WTC11 (cell line): ENCODE results near the gene ARSB. TPM values are rescaled to one million over a fixed set of nuclear protein-coding genes. Genes with fewer than 3 reads are reported as not detected.

ENCODE experiments used
- ATAC-seq: fragments of 200-7000 bp; cut with Tn5 transposase; 2 replicates; pipeline ENCODE4 v1.10.0; 2021; ENCODE audit warnings: mild to moderate bottlenecking, moderate library complexity
- CTCF ChIA-PET: fragments of 300-600 bp; sonication (Branson Sonifier 250); formaldehyde crosslinking; loops from one replicate; lab custom pipeline; 2021; ENCODE audit warnings: antibody characterized with exemption; lab: Charles Lee
- POLR2A ChIA-PET: fragments of 350-600 bp; sonication (Branson Sonifier 250); formaldehyde crosslinking; loops from one replicate; lab custom pipeline; 2021; ENCODE audit warnings: antibody characterized with exemption; lab: Charles Lee
- DNase-seq: peaks from one replicate; pipeline ENCODE4 v3.0.0; 2021; ENCODE audit warnings: low spot score
- H3K27ac Mint-ChIP-seq: 2 replicates; pipeline ENCODE4 v1.8.0; 2021; ENCODE audit warnings: mixed read lengths
- H3K27me3 Mint-ChIP-seq: 2 replicates; pipeline ENCODE4 v1.8.0; 2021; ENCODE audit warnings: low read depth, mild to moderate bottlenecking, moderate library complexity, mixed read lengths
- H3K36me3 Mint-ChIP-seq: 2 replicates; pipeline ENCODE4 v1.8.0; 2021; ENCODE audit warnings: mixed read lengths
- H3K4me1 Mint-ChIP-seq: 2 replicates; pipeline ENCODE4 v1.8.0; 2022; ENCODE audit warnings: mixed read lengths
- H3K4me3 Mint-ChIP-seq: 2 replicates; pipeline ENCODE4 v1.8.0; 2021; ENCODE audit warnings: mild to moderate bottlenecking, moderate library complexity, mixed read lengths
- H3K9me3 Mint-ChIP-seq: 2 replicates; pipeline ENCODE4 v1.8.0; 2021; ENCODE audit warnings: mixed read lengths
- AFF4 ChIP-seq: sonication (generic); formaldehyde crosslinking; IDR thresholded peaks from 2 replicates; pipeline ENCODE4 v1.8.1; 2023; ENCODE audit warnings: mild to moderate bottlenecking, missing genetic modification reagents, borderline replicate concordance
- ATF1 ChIP-seq: sonication (generic); formaldehyde crosslinking; IDR thresholded peaks from 2 replicates; pipeline ENCODE4 v1.8.1; 2023; ENCODE audit warnings: mild to moderate bottlenecking, moderate library complexity, missing genetic modification reagents
- ATF3 ChIP-seq: sonication (generic); formaldehyde crosslinking; conservative IDR thresholded peaks from 2 replicates; pipeline ENCODE4 v1.8.1; 2022; ENCODE audit warnings: mild to moderate bottlenecking, missing genetic modification reagents
- CBFB ChIP-seq: sonication (generic); formaldehyde crosslinking; IDR thresholded peaks from 2 replicates; pipeline ENCODE4 v1.8.1; 2022; ENCODE audit warnings: mild to moderate bottlenecking, low read depth, missing genetic modification reagents
- GABPB1 ChIP-seq: sonication (generic); formaldehyde crosslinking; IDR thresholded peaks from 2 replicates; pipeline ENCODE4 v1.8.1; 2023; ENCODE audit warnings: mild to moderate bottlenecking, missing genetic modification reagents
- GTF2I ChIP-seq: fragments of 250-450 bp; sonication (Bioruptor Pico); conservative IDR thresholded peaks from 2 replicates; pipeline ENCODE4 v1.4.0; 2021; ENCODE audit warnings: mild to moderate bottlenecking
- JUN ChIP-seq: sonication (generic); formaldehyde crosslinking; IDR thresholded peaks from 2 replicates; pipeline ENCODE4 v1.8.0; 2023; ENCODE audit warnings: mild to moderate bottlenecking, missing genetic modification reagents
- MXD4 ChIP-seq: fragments of 250-450 bp; sonication (Bioruptor Pico); IDR thresholded peaks from 2 replicates; pipeline ENCODE4 v1.8.0; 2021; ENCODE audit warnings: mild to moderate bottlenecking, moderate library complexity, borderline replicate concordance
- MYBL2 ChIP-seq: sonication (generic); formaldehyde crosslinking; IDR thresholded peaks from 2 replicates; pipeline ENCODE4 v1.8.1; 2023; ENCODE audit warnings: mild to moderate bottlenecking, moderate library complexity, missing genetic modification reagents
- PRDM15 ChIP-seq: sonication (generic); formaldehyde crosslinking; IDR thresholded peaks from 2 replicates; pipeline ENCODE4 v1.8.0; 2022; ENCODE audit warnings: missing genetic modification reagents
- TCF7 ChIP-seq: sonication (generic); formaldehyde crosslinking; IDR thresholded peaks from 2 replicates; pipeline ENCODE4 v1.8.0; 2022; ENCODE audit warnings: mild to moderate bottlenecking, low read depth, missing genetic modification reagents, moderate library complexity
- TEAD1 ChIP-seq: sonication (generic); formaldehyde crosslinking; IDR thresholded peaks from 2 replicates; pipeline ENCODE4 v1.8.0; 2022; ENCODE audit warnings: mild to moderate bottlenecking, missing genetic modification reagents
- USF1 ChIP-seq: sonication (generic); formaldehyde crosslinking; IDR thresholded peaks from 2 replicates; pipeline ENCODE4 v1.8.0; 2022; ENCODE audit warnings: mild to moderate bottlenecking, missing genetic modification reagents
- ZBTB21 ChIP-seq: sonication (generic); formaldehyde crosslinking; IDR thresholded peaks from 2 replicates; pipeline ENCODE4 v1.8.1; 2023; ENCODE audit warnings: mild to moderate bottlenecking, missing genetic modification reagents, borderline replicate concordance
- ZNF121 ChIP-seq: sonication (generic); formaldehyde crosslinking; IDR thresholded peaks from 2 replicates; pipeline ENCODE4 v1.8.0; 2023; ENCODE audit warnings: missing genetic modification reagents
- ZNF219 ChIP-seq: sonication (generic); formaldehyde crosslinking; IDR thresholded peaks from 2 replicates; pipeline ENCODE4 v1.8.0; 2023; ENCODE audit warnings: missing genetic modification reagents, mild to moderate bottlenecking, borderline replicate concordance
- ZNF232 ChIP-seq: sonication (generic); formaldehyde crosslinking; IDR thresholded peaks from 2 replicates; pipeline ENCODE4 v1.8.0; 2022; ENCODE audit warnings: mild to moderate bottlenecking, missing genetic modification reagents
- ZNF396 ChIP-seq: fragments of 250-450 bp; sonication (Bioruptor Pico); IDR thresholded peaks from 2 replicates; pipeline ENCODE4 v1.8.0; 2021; ENCODE audit warnings: mild to moderate bottlenecking, moderate library complexity, borderline replicate concordance
- ZNF425 ChIP-seq: fragments of 250-450 bp; sonication (Bioruptor Pico); conservative IDR thresholded peaks from 2 replicates; pipeline ENCODE4 v1.9.0; 2021; ENCODE audit warnings: mild to moderate bottlenecking
- ZNF512 ChIP-seq: sonication (generic); formaldehyde crosslinking; IDR thresholded peaks from 2 replicates; pipeline ENCODE4 v1.8.1; 2022; ENCODE audit warnings: missing genetic modification reagents, borderline replicate concordance
- ZNF671 ChIP-seq: fragments of 250-450 bp; sonication (Bioruptor Pico); IDR thresholded peaks from 2 replicates; pipeline ENCODE4 v1.8.0; 2021; ENCODE audit warnings: mild to moderate bottlenecking
- total RNA-seq: library from RNA; stranded (reverse); gene quantifications from 3 replicates; pipeline ENCODE4 v1.2.3, GENCODE V29; 2021

The ARSB gene
- total RNA-seq, 1 experiment from 2014 or later = 9.7 TPM

- no peak for ATAC-seq
- no peak for DNase-seq
- Mint-ChIP-seq H3K27me3 (no peaks in the 10 kb centered on the region; the same call in 1 of the 2 replicates), H3K4me3 (no peak overlapping the region), H3K27ac (no peak overlapping the region)
- no peak for TF ChIP-seq AFF4 (CRISPR knock-in tag)
- no peak for TF ChIP-seq ZNF671
- no peak for TF ChIP-seq TCF7 (CRISPR knock-in tag)
- no peak for TF ChIP-seq ATF1 (CRISPR knock-in tag)
- TF ChIP-seq CBFB (CRISPR knock-in tag) = no peak
- no peak for TF ChIP-seq ZNF232
- no peak for TF ChIP-seq ATF3 (CRISPR knock-in tag)
- TF ChIP-seq MXD4 (CRISPR knock-in tag) = no peak
- no peak for TF ChIP-seq USF1
- no peak for TF ChIP-seq MYBL2 (CRISPR knock-in tag)
- no peak for TF ChIP-seq GTF2I (CRISPR knock-in tag)
- no peak for TF ChIP-seq ZNF425 (CRISPR knock-in tag)
- no peak for TF ChIP-seq ZBTB21 (CRISPR knock-in tag)
- TF ChIP-seq GABPB1 = no peak
- TF ChIP-seq ZNF121 (CRISPR knock-in tag) = no peak
- no peak for TF ChIP-seq ZNF219 (CRISPR knock-in tag)
- no peak for TF ChIP-seq TEAD1 (CRISPR knock-in tag)
- TF ChIP-seq, all 79 proteins: peak for 0
- H3K36me3 Mint-ChIP-seq = no peaks in the 10 kb centered on the region
- H3K4me1 Mint-ChIP-seq = peaks cover 13% of the 10 kb centered on the region
- POLR2A ChIA-PET = no interaction called here
- CTCF ChIA-PET = no interaction called here
- H3K9me3 Mint-ChIP-seq = no peaks in the 10 kb centered on the region
Observed at GRCh38 chr5:78783434-78784130, 201.5 kb downstream of the ARSB start.

- ATAC-seq = no peak
- Mint-ChIP-seq H3K4me3 (no peak overlapping the region), H3K4me1 (peaks cover 13% of the 10 kb centered on the region), H3K9me3 (no peaks in the 10 kb centered on the region), H3K27ac (no peak overlapping the region)
- no peak for TF ChIP-seq JUN (CRISPR knock-in tag)
- TF ChIP-seq ZNF512 (CRISPR knock-in tag) = no peak
- no peak for TF ChIP-seq ZNF396
- TF ChIP-seq PRDM15 (CRISPR knock-in tag) = no peak
- TF ChIP-seq, all 79 proteins: peak for 0
- H3K36me3 Mint-ChIP-seq = no peaks in the 10 kb centered on the region
- ChIA-PET CTCF (interaction anchor here (1.1 kb wide), 1 partner anchor 117 kb away, joined by 3 read pairs; no protein-coding TSS in a partner anchor), POLR2A (no interaction called here)
- no peaks in the 10 kb centered on the region; the same call in 1 of the 2 replicates for H3K27me3 Mint-ChIP-seq
- DNase-seq = no peak
Observed at GRCh38 chr5:78782728-78783127, 202.4 kb downstream of the ARSB start.
